Ishikawa (cell line): ENCODE results near the gene TAC4.

Experiments used
- CREB1 ChIP-seq: IDR thresholded peaks from 2 replicates; pipeline ENCODE4 v1.6.1; 2012; ENCODE audit warnings: low read depth
- TF ChIP-seq, protein P1 (sequence below): IDR thresholded peaks from 2 replicates; pipeline ENCODE4 v1.6.1; 2012

DNA sequence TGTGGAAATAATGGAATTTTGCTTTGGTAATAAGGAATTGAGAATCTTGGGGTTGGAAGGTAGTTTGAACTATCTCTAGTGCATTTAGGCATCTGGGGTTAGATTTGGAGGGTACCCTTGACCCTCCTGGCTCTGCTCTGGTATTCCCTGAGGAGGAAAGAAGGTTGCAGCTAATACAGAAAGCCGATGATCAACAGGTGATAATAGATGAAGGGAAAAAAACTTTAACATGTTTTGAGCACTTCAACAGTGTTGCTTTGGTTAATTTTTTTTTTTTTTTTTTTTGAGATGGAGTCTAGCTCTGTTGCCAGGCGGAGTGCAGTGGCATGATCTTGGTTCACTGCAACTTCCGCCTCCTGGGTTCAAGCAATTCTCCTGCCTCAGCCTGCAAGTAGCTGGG is 54.6 kb downstream of the TAC4 start:
- TF ChIP-seq CREB1, result no peak
- TF ChIP-seq, protein P1, sequence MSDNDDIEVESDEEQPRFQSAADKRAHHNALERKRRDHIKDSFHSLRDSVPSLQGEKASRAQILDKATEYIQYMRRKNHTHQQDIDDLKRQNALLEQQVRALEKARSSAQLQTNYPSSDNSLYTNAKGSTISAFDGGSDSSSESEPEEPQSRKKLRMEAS, result no peak
